ENCODE data around the gene CTLA4.

GRCh38 chr2:203823173-203823572 lies 44.4 kb upstream of the CTLA4 start:
- TF ChIP-seq RFX5 (IDR thresholded peaks at IDR 0.05; ENCODE audit: low read depth, low read length) (no peak), HCFC1 (IDR thresholded peaks at IDR 0.05; ENCODE audit: low read length) (no peak), SP1 (IDR thresholded peaks at IDR 0.05; ENCODE audit: low read depth, low read length) (no peak), EP300 (IDR thresholded peaks at IDR 0.05; ENCODE audit: borderline replicate concordance in 1 of 2, control insufficient read depth in 1 of 2, low read depth in 2 of 2, low read length in 2 of 2) (no peak), GABPA (IDR thresholded peaks at IDR 0.05; ENCODE audit: low read depth) (no peak), YBX1 (IDR thresholded peaks at IDR 0.05) (no peak), TARDBP (IDR thresholded peaks at IDR 0.05; ENCODE audit: borderline replicate concordance) (no peak), CTCF (IDR thresholded peaks at IDR 0.05 in 2 of 3, conservative IDR thresholded peaks at IDR 0.05 in 1 of 3; ENCODE audit: control insufficient read depth in 2 of 3, extremely low read depth in 1 of 3, insufficient read depth in 1 of 3, low read depth in 3 of 3, low read length in 3 of 3) (no peak), IKZF1 (conservative IDR thresholded peaks at IDR 0.05) (no peak), NR2C2 (IDR thresholded peaks at IDR 0.05; ENCODE audit: borderline replicate concordance, control insufficient read depth, insufficient read length, low read depth) (no peak), POLR2A (IDR thresholded peaks at IDR 0.05; ENCODE audit: low read depth, low read length) (no peak), YY1 (IDR thresholded peaks at IDR 0.05; ENCODE audit: low read depth, low read length) (no peak), CEBPB (IDR thresholded peaks at IDR 0.05; ENCODE audit: borderline replicate concordance in 1 of 2, low read depth in 2 of 2, low read length in 2 of 2) (no peak)
